HepG2 (cell line): ENCODE results near the gene SEMA4C. TPM values are rescaled to one million over a fixed set of nuclear protein-coding genes. Genes with fewer than 3 reads are reported as not detected.
A peak's percentile ranks its signal among the peaks of the same experiment; 100 is the strongest.

Experiments used
- ATAC-seq: fragments of 200-7000 bp; cut with Tn5 transposase; 3 replicates; pipeline ENCODE4 v1.9.1; 2020; ENCODE audit warnings: mild to moderate bottlenecking, moderate library complexity
- BruUV-seq: library from RNA; stranded (reverse); fragments of 400-500 nt; replicated peaks from 2 replicates; lab custom pipeline; 2021; lab: Mats Ljungman, UMichigan
- CTCF ChIA-PET: fragments of 300-600 bp; formaldehyde crosslinking; extraction: SDS; loops from one replicate; lab custom pipeline; 2021; ENCODE audit warnings: low total read pairs, inconsistent platforms, low intra/inter-chr PET ratio; lab: Yijun Ruan, JAX
- POLR2A ChIA-PET: fragments of 350-600 bp; sonication (Branson Sonifier 250); formaldehyde crosslinking; loops from one replicate; lab custom pipeline; 2020; ENCODE audit warnings: antibody characterized with exemption, inconsistent platforms; lab: Yijun Ruan, JAX
- DNase-seq: peaks from one replicate; pipeline ENCODE4 v3.0.0-alpha.2; 2015; ENCODE audit warnings: low spot score
- FAIRE-seq: peaks from 3 replicates; lab custom pipeline; 2011; peaks lifted over from hg19 to GRCh38; lab: Jason Lieb, UNC
- H2AFZ ChIP-seq: one replicate; pipeline ENCODE4 v1.6.1; 2011; ENCODE audit warnings: low read length, inconsistent platforms
- H3K27ac ChIP-seq: fragments of 300-600 bp; 3 replicates; pipeline ENCODE4 v1.8.0; 2011; ENCODE audit warnings: mixed run types, mild to moderate bottlenecking, mixed read lengths, low read length, inconsistent platforms; ENCODE audit not compliant: insufficient read depth; ENCODE audit errors: extremely low read length
- H3K27me3 ChIP-seq, 2 experiments: fragments of 200-600 bp in 1 of 2; 2 replicates in 1 of 2; 3 replicates in 1 of 2; pipeline versions ENCODE4 v1.6.0 to v1.8.0; 2011; ENCODE audit warnings: low read length in 2 of 2, mild to moderate bottlenecking in 2 of 2, moderate library complexity in 2 of 2, inconsistent platforms in 1 of 2; ENCODE audit not compliant: insufficient read depth in 2 of 2, control insufficient read depth in 1 of 2
- H3K36me3 ChIP-seq, 2 experiments: fragments of 200-600 bp in 1 of 2; replicated peaks in 1 of 2; 2 replicates in 1 of 2; 3 replicates in 1 of 2; pipeline versions ENCODE4 v1.5.1 to v1.8.0; 2011; ENCODE audit warnings: low read length in 2 of 2, inconsistent platforms in 1 of 2; ENCODE audit not compliant: insufficient read depth in 2 of 2, control insufficient read depth in 1 of 2
- H3K4me1 ChIP-seq: 2 replicates; pipeline ENCODE4 v1.5.1; 2012; ENCODE audit warnings: low read length, inconsistent platforms; ENCODE audit not compliant: insufficient read depth
- H3K4me2 ChIP-seq: 2 replicates; pipeline ENCODE4 v1.6.0; 2011; ENCODE audit warnings: low read depth, low read length, inconsistent platforms
- H3K4me3 ChIP-seq, 3 experiments: fragments of 200-600 bp in 1 of 3; sonication (generic), shearing (Covaris generic) in 1 of 3; replicated peaks in 1 of 3; 2 replicates each; pipeline ENCODE4 v1.5.1; 2011 to 2016; ENCODE audit warnings: low read length in 3 of 3, inconsistent platforms in 2 of 3, low read depth in 2 of 3, mild to moderate bottlenecking in 2 of 3, control low read depth in 1 of 3, mixed read lengths in 1 of 3; ENCODE audit not compliant: insufficient read depth in 1 of 3
- H3K79me2 ChIP-seq: one replicate; pipeline ENCODE4 v1.6.1; 2011; ENCODE audit warnings: low read length, inconsistent platforms; ENCODE audit not compliant: insufficient read depth
- H3K9ac ChIP-seq: 2 replicates; pipeline ENCODE4 v1.6.0; 2011; ENCODE audit warnings: mild to moderate bottlenecking, low read depth, low read length, inconsistent platforms; ENCODE audit not compliant: insufficient read depth
- H3K9me3 ChIP-seq: 2 replicates; pipeline ENCODE4 v1.5.1; 2012; ENCODE audit warnings: mild to moderate bottlenecking, low read length
- H4K20me1 ChIP-seq: 2 replicates; pipeline ENCODE4 v1.6.0; 2011; ENCODE audit warnings: inconsistent platforms, mild to moderate bottlenecking, low read length, moderate library complexity; ENCODE audit not compliant: insufficient read depth
- BHLHE40 ChIP-seq: IDR thresholded peaks from 2 replicates; pipeline ENCODE4 v1.6.1; 2011; ENCODE audit warnings: low read length, improper control_type of control experiment
- ETV5 ChIP-seq: IDR thresholded peaks from 2 replicates; pipeline ENCODE4 v1.6.1; 2018; ENCODE audit warnings: missing biosample characterization, missing genetic modification reagents, inconsistent platforms, borderline replicate concordance
- GMEB2 ChIP-seq: IDR thresholded peaks from 2 replicates; pipeline ENCODE4 v1.6.1; 2016; ENCODE audit warnings: missing biosample characterization, missing genetic modification reagents, low read depth
- HDAC1 ChIP-seq: sonication (generic); formaldehyde crosslinking; IDR thresholded peaks from 2 replicates; pipeline ENCODE4 v1.5.1; 2020; ENCODE audit warnings: mild to moderate bottlenecking, missing genetic modification reagents
- KLF12 ChIP-seq: sonication (generic); formaldehyde crosslinking; IDR thresholded peaks from 2 replicates; pipeline ENCODE4 v1.4.0; 2020; ENCODE audit warnings: missing genetic modification reagents, borderline replicate concordance
- KLF6 ChIP-seq: IDR thresholded peaks from 2 replicates; pipeline ENCODE4 v1.8.0; 2016; ENCODE audit warnings: missing biosample characterization, missing genetic modification reagents
- SMAD1 ChIP-seq: sonication (generic); formaldehyde crosslinking; IDR thresholded peaks from 2 replicates; pipeline ENCODE4 v1.4.0; 2020; ENCODE audit warnings: missing genetic modification reagents, low read depth, mild to moderate bottlenecking, borderline replicate concordance
- ZNF224 ChIP-seq: sonication (generic); formaldehyde crosslinking; IDR thresholded peaks from 2 replicates; pipeline ENCODE4 v1.5.0; 2020; ENCODE audit warnings: mild to moderate bottlenecking, missing genetic modification reagents
- ZNF274 ChIP-seq: sonication (generic); formaldehyde crosslinking; IDR thresholded peaks from 2 replicates; pipeline ENCODE4 v1.5.1; 2020; ENCODE audit warnings: mild to moderate bottlenecking, missing genetic modification reagents
- ZNF275 ChIP-seq: sonication (generic); formaldehyde crosslinking; IDR thresholded peaks from 2 replicates; pipeline ENCODE4 v1.8.0; 2022; ENCODE audit warnings: missing genetic modification reagents, mild to moderate bottlenecking, inconsistent platforms, borderline replicate concordance
- ZNF414 ChIP-seq: sonication (generic); formaldehyde crosslinking; IDR thresholded peaks from 2 replicates; pipeline ENCODE4 v1.5.0; 2020; ENCODE audit warnings: missing genetic modification reagents
- ZNF589 ChIP-seq: sonication (generic); formaldehyde crosslinking; conservative IDR thresholded peaks from 2 replicates; pipeline ENCODE4 v1.8.0; 2022; ENCODE audit warnings: mild to moderate bottlenecking, moderate library complexity, missing genetic modification reagents
- ZNF749 ChIP-seq: sonication (generic); formaldehyde crosslinking; IDR thresholded peaks from 2 replicates; pipeline ENCODE4 v1.8.0; 2022; ENCODE audit warnings: mild to moderate bottlenecking, missing genetic modification reagents, moderate library complexity, borderline replicate concordance
- ZNF816 ChIP-seq: sonication (generic); formaldehyde crosslinking; IDR thresholded peaks from 2 replicates; pipeline ENCODE4 v1.8.0; 2022; ENCODE audit warnings: missing genetic modification reagents, mild to moderate bottlenecking, borderline replicate concordance
- WGBS: methylation state at CpG from one replicate; pipeline ENCODE4 v1.1.6; 2017; ENCODE audit warnings: low lambda C conversion rate; 5-methylcytosine and 5-hydroxymethylcytosine counted together
- in situ Hi-C: cut with HindIII; loops from 2 replicates; pipeline ENCODE4 v1.10.0; 2017; ENCODE audit warnings: low pct_unique_long_range_greater_than_20kb; ENCODE audit not compliant: extremely low pct_ligation_motif_present
- intact Hi-C: fragments of 100-400 bp; cut with micrococcal nuclease; formaldehyde crosslinking; loops from one replicate; pipeline ENCODE4 v1.10.0; 2022; ENCODE audit not compliant: unreplicated experiment
- polyA plus RNA-seq, 8 experiments: library from polyadenylated mRNA; depleted of rRNA in 3 of 8; stranded (reverse) in 7 of 8; unstranded in 1 of 8; fragments of >200 nt; fragmentation: Illumina TruSeq in 4 of 8; extraction: Trizol in 4 of 8; gene quantifications; 2 replicates each; pipeline versions ENCODE4 v1.2.1 to v1.2.3, GENCODE V29; 2011 to 2016; ENCODE audit warnings: low read depth in 4 of 8, missing spikeins in 1 of 8, mixed read lengths in 1 of 8; ENCODE audit not compliant: insufficient read depth in 1 of 8
- total RNA-seq, 5 experiments: library from RNA; depleted of rRNA; stranded (reverse); fragments of >200 nt; fragmentation: Illumina TruSeq; extraction: Trizol; gene quantifications; 2 replicates each; pipeline ENCODE4 v1.2.3, GENCODE V29; 2016; ENCODE audit warnings: low read depth in 1 of 5
- TF ChIP-seq, protein P1 (sequence below): sonication (generic); formaldehyde crosslinking; IDR thresholded peaks from 2 replicates; pipeline ENCODE4 v1.5.0; 2020; ENCODE audit warnings: mild to moderate bottlenecking, missing genetic modification reagents
- TF ChIP-seq, protein P2 (sequence below): sonication (generic); formaldehyde crosslinking; IDR thresholded peaks from 2 replicates; pipeline ENCODE4 v1.8.0; 2022; ENCODE audit warnings: mild to moderate bottlenecking, missing genetic modification reagents, moderate library complexity

SEMA4C gene
- total and polyA plus RNA-seq, 2 of the 13 experiments (the other 11 are each of a cell fraction or from before 2014, with no cell fraction given), result 25.9 to 46.6 TPM

GRCh38 chr2:96815326-96816126 lies 54.4 kb downstream of the SEMA4C start:
- peak overlapping the region; percentile 92 for H3K27ac ChIP-seq
- BruUV-seq, result TSS peak; percentile 77
- TF ChIP-seq GMEB2 (CRISPR knock-in tag), result no peak
- TF ChIP-seq, protein P1, sequence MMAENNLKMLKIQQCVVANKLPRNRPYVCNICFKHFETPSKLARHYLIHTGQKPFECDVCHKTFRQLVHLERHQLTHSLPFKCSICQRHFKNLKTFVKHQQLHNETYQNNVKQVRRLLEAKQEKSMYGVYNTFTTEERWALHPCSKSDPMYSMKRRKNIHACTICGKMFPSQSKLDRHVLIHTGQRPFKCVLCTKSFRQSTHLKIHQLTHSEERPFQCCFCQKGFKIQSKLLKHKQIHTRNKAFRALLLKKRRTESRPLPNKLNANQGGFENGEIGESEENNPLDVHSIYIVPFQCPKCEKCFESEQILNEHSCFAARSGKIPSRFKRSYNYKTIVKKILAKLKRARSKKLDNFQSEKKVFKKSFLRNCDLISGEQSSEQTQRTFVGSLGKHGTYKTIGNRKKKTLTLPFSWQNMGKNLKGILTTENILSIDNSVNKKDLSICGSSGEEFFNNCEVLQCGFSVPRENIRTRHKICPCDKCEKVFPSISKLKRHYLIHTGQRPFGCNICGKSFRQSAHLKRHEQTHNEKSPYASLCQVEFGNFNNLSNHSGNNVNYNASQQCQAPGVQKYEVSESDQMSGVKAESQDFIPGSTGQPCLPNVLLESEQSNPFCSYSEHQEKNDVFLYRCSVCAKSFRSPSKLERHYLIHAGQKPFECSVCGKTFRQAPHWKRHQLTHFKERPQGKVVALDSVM, result peak; percentile 50; the same call in 1 of the 2 replicates
- TF ChIP-seq SMAD1 (CRISPR knock-in tag), result peak; percentile 33; the same call in 1 of the 2 replicates
- TF ChIP-seq ETV5, result peak; percentile 14; the same call in 1 of the 2 replicates
- TF ChIP-seq ZNF589 (CRISPR knock-in tag), result no peak
- TF ChIP-seq, protein P2, sequence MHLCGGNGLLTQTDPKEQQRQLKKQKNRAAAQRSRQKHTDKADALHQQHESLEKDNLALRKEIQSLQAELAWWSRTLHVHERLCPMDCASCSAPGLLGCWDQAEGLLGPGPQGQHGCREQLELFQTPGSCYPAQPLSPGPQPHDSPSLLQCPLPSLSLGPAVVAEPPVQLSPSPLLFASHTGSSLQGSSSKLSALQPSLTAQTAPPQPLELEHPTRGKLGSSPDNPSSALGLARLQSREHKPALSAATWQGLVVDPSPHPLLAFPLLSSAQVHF, result no peak
- peak; percentile 59 for TF ChIP-seq HDAC1
- peak; percentile 44; the same call in 1 of the 2 replicates for TF ChIP-seq ZNF275 (CRISPR knock-in tag)
- peak; percentile 28 for TF ChIP-seq KLF6 (CRISPR knock-in tag)
- peak; percentile 11; the same call in 1 of the 2 replicates for TF ChIP-seq BHLHE40
- peak; percentile 86; the same call in 1 of the 2 replicates for TF ChIP-seq ZNF274
- no peak; the same call in 1 of the 2 replicates for TF ChIP-seq ZNF749 (CRISPR knock-in tag)
- peak; percentile 87 for TF ChIP-seq KLF12 (CRISPR knock-in tag)
- TF ChIP-seq ZNF224 (CRISPR knock-in tag), result 0 out of 2 replicates have a peak, but pooled peaks have one; percentile 43
- TF ChIP-seq ZNF816 (CRISPR knock-in tag), result peak; percentile 88; the same call in 1 of the 2 replicates
- TF ChIP-seq ZNF414 (CRISPR knock-in tag), result peak; percentile 80; the same call in 1 of the 2 replicates

More at GRCh38 chr2:96815326-96816126, 54.4 kb downstream of the SEMA4C start:
- Histone ChIP-seq H3K4me1 (peaks cover 72% of the 10 kb centered on the region), H3K79me2 (peaks cover 45% of the 10 kb centered on the region), H3K9ac (peak overlapping the region; percentile 75), H3K4me2 (peak overlapping the region; percentile 98), H3K9me3 (no peaks in the 10 kb centered on the region), H3K36me3 (peaks cover 0 to 7% of the 10 kb centered on the region in 2 experiments; a peak in 1 of 5 replicates), H4K20me1 (peaks cover 31% of the 10 kb centered on the region), H2AFZ (peak overlapping the region; percentile 11), H3K4me3 (peak overlapping the region; percentile 87 to 96 (median 91)), H3K27me3 (no peaks in the 10 kb centered on the region; a peak in 1 of 5 replicates)
- ATAC-seq (no peak), DNase-seq (peak; percentile 39), FAIRE-seq (peak; percentile 40)
- in situ Hi-C loops (no loop called here), intact Hi-C loops (loop anchor here (5.0 kb wide), 3 partner anchors 53 to 213 kb away; partner anchors contain the start of genes CNNM4 and KANSL3)
- POLR2A ChIA-PET, result interaction anchor here (0.9 to 7.4 kb wide), 17 partner anchors 9 to 265 kb away, joined by 3 to 99 read pairs (median 4); partner anchors contain the start of genes ANKRD39 and CNNM4
- CTCF ChIA-PET, result no interaction called here
- 2% methylated on average over 34 of the region's 60 CpGs for WGBS
